Coronary artery (tissue), 2 donors: Measurements from ENCODE around the gene AUTS2.
A peak's percentile ranks its signal among the peaks of the same experiment; 100 is the strongest.

Experiments
- DNase-seq: peaks from one replicate; pipeline ENCODE4 v3.0.0-alpha.2; 2017; ENCODE audit warnings: low spot score
- H3K27ac ChIP-seq, 2 donors: fragments of 200-600 bp; sonication (generic); one replicate each; pipeline ENCODE4 v1.5.1; 2016 to 2019
- H3K4me3 ChIP-seq: fragments of 200-600 bp; sonication (generic); 2 replicates; pipeline ENCODE4 v1.5.1; 2016; ENCODE audit warnings: mild to moderate bottlenecking, moderate library complexity
- TF ChIP-seq, protein P1 (sequence below): fragments of 200-600 bp; sonication (generic); IDR thresholded peaks from one replicate; pipeline ENCODE4 v1.5.1; 2019; ENCODE audit warnings: antibody characterized with exemption

The AUTS2 gene

DNA sequence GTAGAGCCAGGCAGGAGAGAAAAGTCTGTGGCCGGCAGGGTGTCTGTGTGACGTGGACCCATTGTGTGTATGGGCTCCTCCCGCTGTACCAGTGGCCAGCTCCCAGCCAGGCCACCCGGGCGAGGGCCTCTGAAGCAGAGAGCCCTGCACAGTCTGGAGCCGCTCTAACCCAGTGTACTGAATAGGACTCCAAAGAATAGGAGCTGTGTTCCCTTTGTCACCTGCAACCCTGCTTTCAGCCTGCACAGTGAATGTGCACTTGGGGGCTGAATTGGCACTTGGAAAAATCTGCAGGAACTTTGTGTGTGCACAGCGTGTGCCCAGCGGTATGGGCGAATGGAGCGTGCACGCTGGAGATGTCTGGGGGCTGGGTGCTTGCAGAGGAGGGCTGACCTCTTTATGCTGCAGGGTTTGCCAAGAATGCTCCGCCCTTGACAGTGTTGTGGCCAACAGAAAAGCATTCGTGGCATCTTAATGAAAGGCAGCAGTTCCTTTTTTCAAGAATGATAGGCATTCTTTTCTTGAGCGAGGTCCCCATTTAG, 216.2 kb downstream of the AUTS2 start:
- TF ChIP-seq, protein P1, sequence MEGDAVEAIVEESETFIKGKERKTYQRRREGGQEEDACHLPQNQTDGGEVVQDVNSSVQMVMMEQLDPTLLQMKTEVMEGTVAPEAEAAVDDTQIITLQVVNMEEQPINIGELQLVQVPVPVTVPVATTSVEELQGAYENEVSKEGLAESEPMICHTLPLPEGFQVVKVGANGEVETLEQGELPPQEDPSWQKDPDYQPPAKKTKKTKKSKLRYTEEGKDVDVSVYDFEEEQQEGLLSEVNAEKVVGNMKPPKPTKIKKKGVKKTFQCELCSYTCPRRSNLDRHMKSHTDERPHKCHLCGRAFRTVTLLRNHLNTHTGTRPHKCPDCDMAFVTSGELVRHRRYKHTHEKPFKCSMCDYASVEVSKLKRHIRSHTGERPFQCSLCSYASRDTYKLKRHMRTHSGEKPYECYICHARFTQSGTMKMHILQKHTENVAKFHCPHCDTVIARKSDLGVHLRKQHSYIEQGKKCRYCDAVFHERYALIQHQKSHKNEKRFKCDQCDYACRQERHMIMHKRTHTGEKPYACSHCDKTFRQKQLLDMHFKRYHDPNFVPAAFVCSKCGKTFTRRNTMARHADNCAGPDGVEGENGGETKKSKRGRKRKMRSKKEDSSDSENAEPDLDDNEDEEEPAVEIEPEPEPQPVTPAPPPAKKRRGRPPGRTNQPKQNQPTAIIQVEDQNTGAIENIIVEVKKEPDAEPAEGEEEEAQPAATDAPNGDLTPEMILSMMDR, result no peak
- no peak for DNase-seq
- H3K27ac ChIP-seq, result no peak overlapping the region
- H3K4me3 ChIP-seq, result peak overlapping the region; percentile 17

DNA sequence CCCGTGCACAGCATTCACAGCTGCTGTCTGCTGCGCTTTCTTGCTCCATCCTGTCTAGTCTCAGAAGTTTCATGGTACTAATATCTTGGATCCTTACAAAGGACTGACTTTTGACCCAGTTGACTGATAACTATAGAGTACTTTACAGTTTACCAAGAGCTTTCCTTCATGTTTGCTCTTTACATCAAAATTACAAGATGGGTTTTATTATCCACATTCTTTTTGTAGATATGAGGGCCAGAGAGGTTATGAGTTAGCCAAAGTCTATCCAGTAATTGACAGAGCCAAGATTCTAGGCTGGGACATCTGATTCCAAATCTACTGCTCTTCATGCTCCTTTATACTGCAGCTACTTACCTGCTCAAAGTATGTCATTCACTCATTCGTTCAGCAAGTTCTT, 218.2 kb downstream of the AUTS2 start:
- TF ChIP-seq, protein P1, result no peak
- H3K27ac ChIP-seq, result no peak overlapping the region
- no peak for DNase-seq
- H3K4me3 ChIP-seq, result no peak overlapping the region

DNA sequence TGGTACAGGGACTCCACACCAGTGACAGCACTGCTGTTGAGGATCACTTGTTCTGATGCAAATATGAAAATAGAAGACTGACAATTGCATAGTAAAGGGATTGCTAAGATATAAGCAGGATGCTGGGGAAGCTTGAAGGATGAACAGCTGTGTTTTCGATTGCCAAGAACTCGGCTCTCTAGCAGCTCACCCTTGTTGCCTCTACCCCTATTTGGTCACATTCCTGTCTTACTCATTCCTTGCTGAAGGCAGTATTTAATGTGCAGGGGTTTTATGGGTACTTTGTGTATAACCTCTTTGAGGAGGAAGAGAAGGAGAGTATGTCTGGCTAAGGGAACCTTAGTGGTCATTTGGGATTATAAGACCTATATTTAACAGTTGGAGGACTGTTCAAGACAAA, 218.8 kb downstream of the AUTS2 start:
- no peak for DNase-seq
- Histone ChIP-seq H3K27ac (no peak overlapping the region), H3K4me3 (no peak overlapping the region)
- TF ChIP-seq, protein P1, result no peak

DNA sequence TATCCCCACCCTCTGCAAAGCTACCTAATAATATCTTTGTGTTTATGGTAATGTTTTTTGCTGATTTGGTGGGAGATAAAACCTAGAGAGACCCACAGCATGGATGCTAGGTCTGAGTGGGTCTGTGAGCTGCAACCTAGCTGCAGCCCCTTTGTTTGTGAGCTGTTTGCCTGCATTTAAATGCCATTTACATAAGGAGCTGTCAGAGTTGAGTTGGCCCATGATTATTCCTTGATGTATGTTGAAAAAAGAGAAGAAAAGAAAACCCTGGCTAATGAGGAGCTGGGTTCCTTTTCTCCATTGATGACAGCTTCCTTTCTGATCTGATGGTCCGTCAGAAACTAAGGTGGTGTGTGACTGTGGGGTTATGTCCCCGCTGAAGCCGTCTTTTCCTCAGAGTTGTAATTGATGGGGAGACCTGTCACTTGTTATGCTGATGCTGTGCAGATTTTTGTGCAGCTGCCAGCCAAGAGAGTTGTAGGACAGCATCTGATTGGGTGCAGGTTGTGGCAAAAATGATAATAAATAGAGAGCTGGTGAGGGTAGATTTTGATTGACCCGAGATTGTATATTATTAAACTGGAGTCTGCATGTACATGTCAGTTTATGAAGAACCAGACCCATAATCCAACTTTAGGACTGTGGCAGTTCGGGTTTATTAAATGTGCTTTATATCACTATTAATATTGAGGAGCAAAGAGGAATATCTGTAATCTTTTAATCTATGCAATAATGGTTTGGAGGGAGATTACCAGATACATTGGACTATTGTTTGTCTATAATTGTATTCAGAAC, 219.8 kb downstream of the AUTS2 start:
- Histone ChIP-seq H3K4me3 (no peak overlapping the region), H3K27ac (no peak overlapping the region)
- no peak for DNase-seq
- TF ChIP-seq, protein P1, result no peak

DNA sequence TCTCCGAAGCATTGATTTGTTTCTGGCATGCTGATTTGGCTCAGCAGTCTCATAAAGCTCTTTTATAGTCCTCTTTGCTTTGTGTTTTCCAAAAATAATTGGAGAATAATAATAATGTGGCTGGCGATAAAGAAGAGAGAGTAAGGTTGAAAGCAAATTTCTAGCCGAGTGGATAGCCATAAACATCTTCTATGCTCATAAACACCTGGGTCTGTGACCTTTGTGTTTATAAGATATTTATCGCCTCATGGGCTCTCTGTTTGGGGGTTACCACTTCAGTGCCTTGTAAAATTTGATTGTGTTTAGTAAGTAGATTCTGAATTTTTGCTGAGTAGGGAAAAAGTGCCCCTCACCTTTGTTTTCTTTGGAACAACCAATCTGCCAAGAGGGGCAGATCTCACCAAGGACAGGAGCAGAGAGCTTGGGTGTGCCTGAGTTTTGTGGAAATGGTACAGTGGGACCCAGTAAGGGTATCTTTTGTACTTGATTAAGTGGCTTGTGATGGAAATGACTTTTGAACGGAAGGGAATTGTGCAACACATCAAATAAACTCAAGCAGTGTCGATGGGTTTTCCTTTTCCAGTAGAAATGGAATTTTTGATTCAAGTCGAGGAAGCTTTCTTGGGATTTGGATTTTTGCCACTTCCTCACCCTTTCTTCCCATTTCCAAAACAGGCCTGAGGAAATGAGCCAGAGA, 220.5 kb downstream of the AUTS2 start:
- H3K27ac ChIP-seq, result no peak overlapping the region
- no peak overlapping the region for H3K4me3 ChIP-seq
- TF ChIP-seq, protein P1, result no peak
- no peak for DNase-seq

DNA sequence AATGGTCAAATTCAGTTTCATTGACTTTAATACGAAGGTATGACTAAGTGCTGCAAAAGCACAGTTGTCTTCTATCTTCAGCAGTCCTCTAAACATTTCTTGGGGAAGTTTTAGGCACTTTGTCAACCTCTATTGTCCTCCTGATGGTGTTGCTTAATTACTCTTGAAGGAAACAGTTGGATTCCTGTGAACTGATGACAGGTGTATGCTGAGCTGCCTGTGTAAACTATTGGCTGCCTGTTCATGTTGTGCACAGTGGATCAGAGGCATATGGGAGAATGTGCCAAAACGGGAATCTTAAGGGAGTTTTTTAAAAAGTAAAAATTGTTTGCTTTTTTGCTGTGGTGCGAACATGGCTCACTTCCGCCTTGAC, 221.0 kb downstream of the AUTS2 start:
- Histone ChIP-seq H3K4me3 (no peak overlapping the region), H3K27ac (no peak overlapping the region)
- TF ChIP-seq, protein P1, result no peak
- DNase-seq, result no peak
